Hepatocyte (in vitro differentiated cells): Measurements from ENCODE around the gene ZNF326. TPM values are rescaled to one million over a fixed set of nuclear protein-coding genes. Genes with fewer than 3 reads are reported as not detected.

ENCODE experiments used
- DNase-seq: peaks from one replicate; pipeline ENCODE4 v3.0.0-alpha.2; 2016; ENCODE audit warnings: low spot score
- H2AFZ ChIP-seq: fragments of 200-600 bp; sonication (generic); 2 replicates; pipeline ENCODE4 v1.6.0; 2016; ENCODE audit warnings: antibody characterized with exemption, mild to moderate bottlenecking
- H3K27ac ChIP-seq: fragments of 200-600 bp; sonication (generic); 2 replicates; pipeline ENCODE4 v1.5.1; 2016; ENCODE audit warnings: mild to moderate bottlenecking
- H3K27me3 ChIP-seq: fragments of 200-600 bp; sonication (generic); 2 replicates; pipeline ENCODE4 v1.6.1; 2016
- H3K36me3 ChIP-seq: fragments of 200-600 bp; sonication (generic); replicated peaks from 2 replicates; pipeline ENCODE4 v1.5.1; 2016; ENCODE audit warnings: low read depth; ENCODE audit not compliant: insufficient read depth
- H3K4me1 ChIP-seq: fragments of 200-600 bp; sonication (generic); 2 replicates; pipeline ENCODE4 v1.5.1; 2016; ENCODE audit warnings: mild to moderate bottlenecking, moderate library complexity; ENCODE audit not compliant: insufficient read depth
- H3K4me2 ChIP-seq: fragments of 200-600 bp; sonication (generic); 2 replicates; pipeline ENCODE4 v1.6.0; 2016
- H3K4me3 ChIP-seq: fragments of 200-600 bp; sonication (generic); 2 replicates; pipeline ENCODE4 v1.5.1; 2016; ENCODE audit warnings: mild to moderate bottlenecking
- H3K79me2 ChIP-seq: fragments of 200-600 bp; sonication (generic); 2 replicates; pipeline ENCODE4 v1.6.0; 2017; ENCODE audit warnings: mild to moderate bottlenecking
- H3K9me2 ChIP-seq: fragments of 200-600 bp; sonication (generic); replicated peaks from 2 replicates; pipeline ENCODE4 v1.6.0; 2017; ENCODE audit warnings: mild to moderate bottlenecking; ENCODE audit not compliant: insufficient read depth
- H3K9me3 ChIP-seq: fragments of 200-600 bp; sonication (generic); 2 replicates; pipeline ENCODE4 v1.5.1; 2016; ENCODE audit warnings: low read depth, mild to moderate bottlenecking
- H4K20me1 ChIP-seq: fragments of 200-600 bp; sonication (generic); 2 replicates; pipeline ENCODE4 v1.6.0; 2016; ENCODE audit warnings: mild to moderate bottlenecking; ENCODE audit not compliant: insufficient read depth, poor library complexity, severe bottlenecking
- CTCF ChIP-seq: fragments of 200-600 bp; sonication (generic); IDR thresholded peaks from 2 replicates; pipeline ENCODE4 v1.5.1; 2016; ENCODE audit warnings: antibody characterized with exemption, mild to moderate bottlenecking; ENCODE audit not compliant: poor library complexity
- EZH2 ChIP-seq: fragments of 200-600 bp; sonication (generic); IDR thresholded peaks from 2 replicates; pipeline ENCODE4 v1.6.1; 2016; ENCODE audit warnings: antibody characterized with exemption, mild to moderate bottlenecking, borderline replicate concordance
- EZH2phosphoT487 ChIP-seq: fragments of 200-600 bp; sonication (generic); IDR thresholded peaks from one replicate; pipeline ENCODE4 v1.6.1; 2018; ENCODE audit warnings: antibody characterized with exemption, mild to moderate bottlenecking, low read depth, moderate library complexity; ENCODE audit not compliant: unreplicated experiment, severe bottlenecking
- whole genome bisulfite sequencing: methylation state at CpG from one replicate; pipeline ENCODE4 v1.1.6; 2016; ENCODE audit warnings: low lambda C conversion rate; ENCODE audit errors: missing lambda C conversion rate; 5-methylcytosine and 5-hydroxymethylcytosine counted together
- polyA plus RNA-seq: library from polyadenylated mRNA; unstranded; fragments of >200 nt; fragmentation: Nextera tagmentation; extraction: Ambion mirVana; gene quantifications from 2 replicates; pipeline ENCODE4 v1.2.1, GENCODE V29; 2016
- total RNA-seq: library from RNA; depleted of rRNA; stranded (reverse); fragments of >200 nt; gene quantifications from 2 replicates; pipeline ENCODE4 v1.2.3, GENCODE V29; 2014

ZNF326 gene
- total and polyA plus RNA-seq, 2 experiments from 2014 or later = 16.1 to 25.7 TPM

- no peaks in the 10 kb centered on the region for H3K27me3 ChIP-seq
- no peaks in the 10 kb centered on the region for H3K4me1 ChIP-seq
- no peaks in the 10 kb centered on the region for H3K9me2 ChIP-seq
- no peaks in the 10 kb centered on the region for H3K9me3 ChIP-seq
- no peak overlapping the region for H3K27ac ChIP-seq
- H4K20me1 ChIP-seq = no peaks in the 10 kb centered on the region
- DNase-seq = no peak
- 85% methylated on average over 4 of the region's 4 CpGs for WGBS
- TF ChIP-seq EZH2 = no peak
- no peak for TF ChIP-seq CTCF
- no peak for TF ChIP-seq EZH2phosphoT487
- H3K4me2 ChIP-seq = no peak overlapping the region
- no peak overlapping the region for H3K4me3 ChIP-seq
- H3K36me3 ChIP-seq = no peaks in the 10 kb centered on the region
- no peak overlapping the region for H2AFZ ChIP-seq
- H3K79me2 ChIP-seq = no peaks in the 10 kb centered on the region
Measured at GRCh38 chr1:89974256-89974655, 20.7 kb upstream of the ZNF326 start.

GRCh38 chr1:89974696-89975470 lies 20.0 kb upstream of the ZNF326 start:
- no peaks in the 10 kb centered on the region for H3K4me1 ChIP-seq
- H3K27me3 ChIP-seq = no peaks in the 10 kb centered on the region
- H3K9me3 ChIP-seq = no peaks in the 10 kb centered on the region
- no peaks in the 10 kb centered on the region for H3K9me2 ChIP-seq
- no peaks in the 10 kb centered on the region for H4K20me1 ChIP-seq
- 68% methylated on average over 4 of the region's 4 CpGs for WGBS
- H3K4me2 ChIP-seq = no peak overlapping the region
- TF ChIP-seq EZH2phosphoT487 (no peak), EZH2 (no peak), CTCF (no peak)
- H3K27ac ChIP-seq = no peak overlapping the region
- H3K36me3 ChIP-seq = no peaks in the 10 kb centered on the region
- H3K4me3 ChIP-seq = no peak overlapping the region
- no peak for DNase-seq
- no peaks in the 10 kb centered on the region for H3K79me2 ChIP-seq
- no peak overlapping the region for H2AFZ ChIP-seq

GRCh38 chr1:89975540-89976125 lies 19.3 kb upstream of the ZNF326 start:
- H3K79me2 ChIP-seq = no peaks in the 10 kb centered on the region
- 85% methylated on average over 4 of the region's 4 CpGs for WGBS
- no peak for DNase-seq
- H3K9me3 ChIP-seq = no peaks in the 10 kb centered on the region
- H3K27me3 ChIP-seq = no peaks in the 10 kb centered on the region
- no peaks in the 10 kb centered on the region for H3K4me1 ChIP-seq
- H3K4me3 ChIP-seq = no peak overlapping the region
- no peaks in the 10 kb centered on the region for H3K36me3 ChIP-seq
- H3K4me2 ChIP-seq = no peak overlapping the region
- H2AFZ ChIP-seq = no peak overlapping the region
- TF ChIP-seq EZH2phosphoT487 (no peak), EZH2 (no peak), CTCF (no peak)
- H3K27ac ChIP-seq = no peak overlapping the region
- H3K9me2 ChIP-seq = no peaks in the 10 kb centered on the region
- no peaks in the 10 kb centered on the region for H4K20me1 ChIP-seq
